SK-N-SH (cell line): ENCODE measurements around the gene TTC3. TPM values are rescaled to one million over a fixed set of nuclear protein-coding genes. Genes with fewer than 3 reads are reported as not detected.

Source experiments
- CTCF ChIA-PET: fragments of 300-600, 350-600 bp; formaldehyde crosslinking; extraction: SDS; loops from one replicate; lab custom pipeline; 2021; lab: Yijun Ruan, JAX
- POLR2A ChIA-PET: fragments of 350-600 bp; sonication (Branson Sonifier 250); formaldehyde crosslinking; extraction: SDS; loops from one replicate; lab custom pipeline; 2020; ENCODE audit warnings: antibody characterized with exemption, inconsistent platforms; lab: Yijun Ruan, JAX
- DNase-seq: peaks from one replicate; pipeline ENCODE4 v3.0.0; 2012
- H2AFZ ChIP-seq: fragments of 200-600 bp; sonication (generic); 2 replicates; pipeline ENCODE4 v1.8.1; 2016; ENCODE audit warnings: antibody characterized with exemption, mild to moderate bottlenecking, low read depth
- H3F3A ChIP-seq: fragments of 200-600 bp; sonication (generic); replicated peaks from 2 replicates; pipeline ENCODE3; 2016; ENCODE audit warnings: antibody characterized with exemption, mild to moderate bottlenecking; ENCODE audit not compliant: insufficient read depth
- H3K27ac ChIP-seq, 2 experiments: fragments of 200-500 bp in 1 of 2; fragments of 200-600 bp in 1 of 2; sonication (Bioruptor generic) in 1 of 2; sonication (generic), shearing (Covaris generic) in 1 of 2; 2 replicates each; pipeline versions ENCODE4 v1.5.1 to v1.6.1; 2014 to 2016; ENCODE audit warnings: low read depth in 2 of 2, inconsistent platforms in 1 of 2, low read length in 1 of 2, mild to moderate bottlenecking in 1 of 2, mixed read lengths in 1 of 2
- H3K27me3 ChIP-seq: fragments of 200-600 bp; sonication (generic), shearing (Covaris generic); 2 replicates; pipeline ENCODE4 v1.6.1; 2016; ENCODE audit warnings: mixed run types; ENCODE audit not compliant: insufficient read depth
- H3K36me3 ChIP-seq, 2 experiments: fragments of 200-500 bp in 1 of 2; fragments of 200-600 bp in 1 of 2; sonication (Bioruptor generic) in 1 of 2; sonication (generic) in 1 of 2; replicated peaks in 1 of 2; 2 replicates each; pipeline versions ENCODE3 to v1.5.1; 2014 to 2016; ENCODE audit warnings: low read length in 1 of 2, mild to moderate bottlenecking in 1 of 2; ENCODE audit not compliant: insufficient read depth in 2 of 2, control insufficient read depth in 1 of 2
- H3K4me1 ChIP-seq, 2 experiments: fragments of 200-500 bp in 1 of 2; fragments of 200-600 bp in 1 of 2; sonication (Bioruptor generic) in 1 of 2; sonication (generic), shearing (Covaris generic) in 1 of 2; 2 replicates each; pipeline versions ENCODE4 v1.5.1 to v1.6.1; 2014 to 2016; ENCODE audit warnings: low read depth in 1 of 2, low read length in 1 of 2, mixed run types in 1 of 2; ENCODE audit not compliant: insufficient read depth in 2 of 2, control insufficient read depth in 1 of 2
- H3K4me2 ChIP-seq: fragments of 200-600 bp; sonication (generic), shearing (Covaris generic); 2 replicates; pipeline ENCODE4 v1.6.1; 2017; ENCODE audit warnings: mixed run types
- H3K4me3 ChIP-seq, 2 experiments: fragments of 200-500 bp in 1 of 2; fragments of 200-600 bp in 1 of 2; sonication (Bioruptor generic) in 1 of 2; sonication (generic), shearing (Covaris generic) in 1 of 2; 2 replicates each; pipeline versions ENCODE4 v1.5.1 to v1.8.1; 2014 to 2016; ENCODE audit warnings: low read depth in 2 of 2, inconsistent platforms in 1 of 2, low read length in 1 of 2, mild to moderate bottlenecking in 1 of 2, mixed read lengths in 1 of 2, moderate library complexity in 1 of 2
- H3K79me2 ChIP-seq: fragments of 200-600 bp; sonication (generic); 2 replicates; pipeline ENCODE4 v1.8.1; 2017; ENCODE audit warnings: mild to moderate bottlenecking; ENCODE audit not compliant: insufficient read depth
- H3K9ac ChIP-seq: fragments of 200-600 bp; sonication (generic); 2 replicates; pipeline ENCODE4 v1.6.1; 2017; ENCODE audit warnings: mixed run types
- H3K9me2 ChIP-seq: fragments of 200-600 bp; sonication (generic); 2 replicates; pipeline ENCODE4 v1.6.1; 2017; ENCODE audit warnings: mixed run types
- H3K9me3 ChIP-seq: fragments of 200-600 bp; sonication (generic); 2 replicates; pipeline ENCODE4 v1.6.1; 2017; ENCODE audit warnings: mixed run types, mild to moderate bottlenecking, moderate library complexity
- H4K20me1 ChIP-seq: fragments of 200-600 bp; sonication (generic); 2 replicates; pipeline ENCODE4 v1.6.1; 2017; ENCODE audit warnings: mild to moderate bottlenecking, mixed run types; ENCODE audit not compliant: insufficient read depth
- EP300 ChIP-seq, 2 experiments: IDR thresholded peaks; 2 replicates each; pipeline versions ENCODE4 v1.4.0 to v1.6.1; 2012; ENCODE audit warnings: borderline replicate concordance in 1 of 2, low read depth in 1 of 2, low read length in 1 of 2
- EZH2phosphoT487 ChIP-seq: fragments of 200-600 bp; sonication (generic); IDR thresholded peaks from 2 replicates; pipeline ENCODE4 v1.6.1; 2017; ENCODE audit warnings: low read depth, mixed run types, mild to moderate bottlenecking, antibody characterized with exemption, moderate library complexity, borderline replicate concordance
- FOXJ3 ChIP-seq: sonication (generic); formaldehyde crosslinking; IDR thresholded peaks from 2 replicates; pipeline ENCODE4 v1.5.1; 2020; ENCODE audit warnings: mild to moderate bottlenecking, missing genetic modification reagents
- IRF3 ChIP-seq: fragments of 150-350 bp; IDR thresholded peaks from 2 replicates; pipeline ENCODE4 v1.6.1; 2016; ENCODE audit warnings: mild to moderate bottlenecking, low read depth, low read length
- PBX3 ChIP-seq: IDR thresholded peaks from 2 replicates; pipeline ENCODE4; 2012
- RFX5 ChIP-seq: IDR thresholded peaks from 2 replicates; pipeline ENCODE4 v1.6.1; 2012; ENCODE audit warnings: mild to moderate bottlenecking, improper control_type of control experiment, low read length
- SIN3A ChIP-seq: IDR thresholded peaks from 2 replicates; pipeline ENCODE4 v1.6.1; 2012; ENCODE audit warnings: low read depth, mild to moderate bottlenecking, low read length, moderate library complexity, borderline replicate concordance
- SMC3 ChIP-seq: IDR thresholded peaks from 2 replicates; pipeline ENCODE4 v1.6.1; 2012; ENCODE audit warnings: low read depth, low read length, improper control_type of control experiment
- TCF12 ChIP-seq: IDR thresholded peaks from 2 replicates; pipeline ENCODE4 v1.4.0; 2012
- TEAD4 ChIP-seq: IDR thresholded peaks from 2 replicates; pipeline ENCODE4 v1.4.0; 2012; ENCODE audit warnings: mild to moderate bottlenecking, borderline replicate concordance; ENCODE audit not compliant: insufficient read depth
- USF2 ChIP-seq: fragments of 150-350 bp; IDR thresholded peaks from 2 replicates; pipeline ENCODE4 v1.6.1; 2017; ENCODE audit warnings: antibody characterized with exemption, low read length, low read depth, borderline replicate concordance
- ZBTB33 ChIP-seq: IDR thresholded peaks from 2 replicates; pipeline ENCODE4 v1.4.0; 2012; ENCODE audit warnings: low read depth, borderline replicate concordance
- WGBS: methylation state at CpG from one replicate; pipeline ENCODE4 v1.1.6; 2017; ENCODE audit warnings: low lambda C conversion rate; 5-methylcytosine and 5-hydroxymethylcytosine counted together
- polyA plus RNA-seq, 3 experiments: library from polyadenylated mRNA; depleted of rRNA; stranded (reverse); fragments of >200 nt; gene quantifications; 2 replicates each; pipeline ENCODE4 v1.2.3, GENCODE V29; 2012

TTC3 gene
- polyA plus RNA-seq, 1 of the 3 experiments (the other 2 are of a cell fraction): 35.7 TPM

GRCh38 chr21:37087188-37087587 lies 14.1 kb downstream of the TTC3 start (continued):
- TF ChIP-seq ZBTB33 (no peak), PBX3 (0 out of 2 replicates have a peak, but pooled peaks have one; percentile 10), TEAD4 (no peak), EZH2phosphoT487 (no peak), IRF3 (no peak), SMC3 (peak; percentile 34; the same call in 1 of the 2 replicates), USF2 (no peak)

- WGBS: 92% methylated on average over 5 of the region's 5 CpGs
- Histone ChIP-seq H3K4me3 (no peak overlapping the region), H3K27ac (no peak overlapping the region)
- TF ChIP-seq FOXJ3 (CRISPR knock-in tag): no peak
- TF ChIP-seq RFX5: no peak
- no peak for TF ChIP-seq EP300 (IDR thresholded peaks at IDR 0.05; ENCODE audit: borderline replicate concordance in 1 of 2, low read depth in 1 of 2, low read length in 1 of 2)
- no peak for TF ChIP-seq SIN3A
- TF ChIP-seq USF2: no peak
- no peak for TF ChIP-seq TCF12
- TF ChIP-seq, all 33 proteins: peak for 0
- H3K4me1 ChIP-seq: peaks cover 3% of the 10 kb centered on the region in 2 experiments; a peak in 2 of 4 replicates
- peaks cover 84% of the 10 kb centered on the region for H3K79me2 ChIP-seq
- POLR2A ChIA-PET: no interaction called here
- peaks cover 8% of the 10 kb centered on the region for H3F3A ChIP-seq
- no peak overlapping the region for H2AFZ ChIP-seq
- H3K27me3 ChIP-seq: no peaks in the 10 kb centered on the region
- no peak for DNase-seq
- no peaks in the 10 kb centered on the region for H3K9me2 ChIP-seq
- peaks cover 31 to 36% of the 10 kb centered on the region in 2 experiments for H3K36me3 ChIP-seq
- H3K9me3 ChIP-seq: no peaks in the 10 kb centered on the region
- H3K4me2 ChIP-seq: no peak overlapping the region
- no peak overlapping the region for H3K9ac ChIP-seq
- peaks cover 45% of the 10 kb centered on the region for H4K20me1 ChIP-seq
- CTCF ChIA-PET: interaction anchor here (0.8 kb wide), 1 partner anchor 98 kb away, joined by 3 read pairs; no protein-coding TSS in a partner anchor
Observed at GRCh38 chr21:37088186-37088735, 15.2 kb downstream of the TTC3 start.
